K562 (cell line): ENCODE measurements around the gene TNPO2. TPM values are rescaled to one million over a fixed set of nuclear protein-coding genes. Genes with fewer than 3 reads are reported as not detected.

Experiments
- E2F6 ChIP-seq, 2 experiments: IDR thresholded peaks; 2 replicates each; pipeline ENCODE4 v1.6.1; 2011; ENCODE audit warnings: borderline replicate concordance in 1 of 2, control low read depth in 1 of 2, low read depth in 1 of 2, low read length in 1 of 2, mild to moderate bottlenecking in 1 of 2, mixed read lengths in 1 of 2, moderate library complexity in 1 of 2; ENCODE audit not compliant: insufficient read depth in 1 of 2, insufficient read length in 1 of 2, poor library complexity in 1 of 2, severe bottlenecking in 1 of 2; ENCODE audit errors: extremely low read depth in 1 of 2
- KAT7 ChIP-seq: sonication (generic); formaldehyde crosslinking; IDR thresholded peaks from 2 replicates; pipeline ENCODE4 v1.8.0; 2022; ENCODE audit warnings: missing genetic modification reagents, mild to moderate bottlenecking, borderline replicate concordance
- MGA ChIP-seq: fragments of 450-650 bp; IDR thresholded peaks from 2 replicates; pipeline ENCODE4 v1.6.1; 2016; ENCODE audit warnings: mild to moderate bottlenecking, moderate library complexity
- POLR2AphosphoS5 ChIP-seq: IDR thresholded peaks from 2 replicates; pipeline ENCODE4 v1.6.1; 2011; ENCODE audit warnings: mild to moderate bottlenecking, low read depth, low read length, moderate library complexity; ENCODE audit not compliant: control insufficient read depth, insufficient read depth
- RBBP5 ChIP-seq: fragments of 200-600 bp; sonication (generic); IDR thresholded peaks from 2 replicates; pipeline ENCODE4 v1.6.1; 2012; ENCODE audit warnings: borderline replicate concordance, mild to moderate bottlenecking, low read length, control low read depth, inconsistent platforms; ENCODE audit not compliant: insufficient read depth, poor library complexity, severe bottlenecking
- SPI1 ChIP-seq: IDR thresholded peaks from 2 replicates; pipeline ENCODE4 v1.6.1; 2011; ENCODE audit warnings: low read depth, low read length, control low read depth, borderline replicate concordance
- ZNF12 ChIP-seq: sonication (generic); formaldehyde crosslinking; IDR thresholded peaks from 2 replicates; pipeline ENCODE4 v1.4.0; 2020; ENCODE audit warnings: mild to moderate bottlenecking, missing genetic modification reagents
- ZNF518B ChIP-seq: fragments of 250-450 bp; sonication (Bioruptor Pico); IDR thresholded peaks from 2 replicates; pipeline ENCODE4 v1.5.0; 2021; ENCODE audit warnings: mild to moderate bottlenecking, moderate library complexity
- polyA plus RNA-seq, 8 experiments: library from polyadenylated mRNA; depleted of rRNA in 4 of 8; stranded (reverse) in 5 of 8; unstranded in 3 of 8; fragments of >200 nt; fragmentation: Nextera tagmentation in 2 of 8; fragmentation: Illumina TruSeq in 1 of 8; extraction: Ambion mirVana in 2 of 8; extraction: Trizol in 1 of 8; gene quantifications; 2 replicates each; pipeline versions ENCODE4 v1.2.1 to v1.2.3, GENCODE V29; 2011 to 2014; ENCODE audit warnings: inconsistent platforms in 1 of 8, missing spikeins in 1 of 8
- total RNA-seq, 7 experiments: library from RNA; depleted of rRNA in 6 of 7; stranded (reverse); fragments of >200 nt in 6 of 7; fragmentation: Illumina TruSeq in 2 of 7; extraction: Trizol in 2 of 7; gene quantifications; 2 replicates each; pipeline versions ENCODE4 v1.2.1 to v1.2.3, GENCODE V29; 2011 to 2021; ENCODE audit warnings: low replicate concordance in 1 of 7

The TNPO2 gene
- total and polyA plus RNA-seq, 9 of the 15 experiments (the other 6 are each of a cell fraction or from before 2014, with no cell fraction given): 6.0 to 126 (median 53.8) TPM

GRCh38 chr19:12723641-12724426 lies at the start of gene TNPO2 (continued):
- TF ChIP-seq MGA: peak; percentile 83
- TF ChIP-seq POLR2AphosphoS5: peak; percentile 80
- no peak for TF ChIP-seq ZNF12 (CRISPR knock-in tag)
- no peak for TF ChIP-seq KAT7
- peak; percentile 89 to 95 for TF ChIP-seq E2F6 (IDR thresholded peaks at IDR 0.05; ENCODE audit: borderline replicate concordance in 1 of 2, extremely low read depth in 1 of 2, insufficient read depth in 1 of 2, insufficient read length in 1 of 2, low read depth in 1 of 2, low read length in 1 of 2, poor library complexity in 1 of 2, severe bottlenecking in 1 of 2)
- peak; percentile 60 for TF ChIP-seq RBBP5
- 0 out of 2 replicates have a peak, but pooled peaks have one; percentile 22 for TF ChIP-seq SPI1
- TF ChIP-seq ZNF518B (CRISPR knock-in tag): no peak
